Stimulated activated CD4-positive, alpha-beta T cell treated with anti-CD3 and anti-CD28 coated beads, TNF-alpha, amount 100 ng/mL, for 1 hour (primary cell): ENCODE results near the gene DESI2.
"Not testable (repeated sequence)": the region's sequence is repeated elsewhere in the genome, so short reads cannot be mapped to it uniquely, and the experiment has no call there.

ENCODE experiments used
- DNase-seq, 3 donors: peaks; one replicate each; pipeline ENCODE4 v3.0.0-alpha.2; 2020; ENCODE audit warnings: low read depth in 3 of 3, low spot score in 1 of 3

The DESI2 gene

DNA sequence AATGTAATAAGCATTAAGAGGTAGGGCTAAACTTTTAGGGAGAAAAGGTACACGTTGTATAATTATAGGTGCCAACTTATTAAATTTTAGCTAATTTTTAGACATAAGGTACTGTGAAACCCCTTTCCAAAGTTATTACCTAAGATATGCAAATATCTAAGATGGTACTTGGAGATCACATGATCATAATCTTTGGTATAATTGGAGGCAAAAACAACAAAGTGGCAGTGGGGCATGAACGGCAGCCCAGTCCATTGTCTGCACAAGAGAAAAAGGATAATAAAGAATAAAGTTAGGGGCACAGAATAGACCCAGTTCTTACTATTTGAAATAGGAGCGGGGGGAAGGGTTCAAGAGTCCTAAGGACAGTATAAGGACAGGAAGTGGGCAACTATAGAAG is 51.2 kb downstream of the DESI2 start:
- no peak for DNase-seq

DNA sequence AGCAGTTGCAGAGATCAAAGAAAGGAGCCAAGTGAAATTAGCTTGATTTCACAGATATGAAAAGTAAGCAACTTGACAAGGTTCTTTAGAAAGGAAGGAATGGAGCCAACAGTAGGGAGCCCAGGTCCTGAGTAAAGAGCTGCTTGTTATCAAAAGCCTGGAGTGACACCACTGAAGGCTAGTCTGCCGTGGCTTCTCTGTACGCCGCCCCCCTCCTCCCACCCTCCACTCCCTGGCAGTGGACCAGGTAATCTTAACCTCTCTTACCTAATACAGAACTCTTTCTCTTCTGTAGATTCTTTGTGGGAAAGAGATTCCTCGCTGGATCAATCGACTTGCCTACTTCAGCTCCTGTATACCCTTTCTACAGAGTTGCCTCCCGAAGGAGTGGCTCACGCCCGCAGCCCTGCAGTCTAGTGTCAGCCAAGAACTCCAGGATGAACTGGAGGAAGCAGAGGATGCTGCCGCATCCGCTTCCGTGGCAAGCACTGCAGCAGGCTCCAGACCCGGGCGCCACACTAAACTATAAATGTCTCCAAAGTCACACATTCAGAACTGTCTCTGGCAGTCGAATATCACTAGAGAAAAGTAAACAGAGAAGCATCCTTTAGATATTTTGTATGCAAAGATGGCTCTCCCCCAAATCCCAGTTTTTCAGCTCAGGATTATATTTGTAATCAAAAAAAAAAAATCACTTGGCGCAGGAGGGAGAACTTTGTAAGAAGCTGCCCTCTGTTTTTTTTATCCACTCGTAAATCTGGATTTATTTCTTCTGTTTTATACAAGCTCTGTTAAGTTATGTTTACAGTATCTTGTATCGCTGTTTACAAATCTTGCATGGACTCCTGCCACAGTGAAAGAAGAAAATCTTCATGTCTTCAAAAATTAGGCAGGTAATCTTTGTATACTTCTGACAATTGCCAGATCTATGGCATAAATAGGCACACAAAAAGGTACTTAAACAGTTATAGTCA is 52.6 kb downstream of the DESI2 start:
- DNase-seq: no peak

DNA sequence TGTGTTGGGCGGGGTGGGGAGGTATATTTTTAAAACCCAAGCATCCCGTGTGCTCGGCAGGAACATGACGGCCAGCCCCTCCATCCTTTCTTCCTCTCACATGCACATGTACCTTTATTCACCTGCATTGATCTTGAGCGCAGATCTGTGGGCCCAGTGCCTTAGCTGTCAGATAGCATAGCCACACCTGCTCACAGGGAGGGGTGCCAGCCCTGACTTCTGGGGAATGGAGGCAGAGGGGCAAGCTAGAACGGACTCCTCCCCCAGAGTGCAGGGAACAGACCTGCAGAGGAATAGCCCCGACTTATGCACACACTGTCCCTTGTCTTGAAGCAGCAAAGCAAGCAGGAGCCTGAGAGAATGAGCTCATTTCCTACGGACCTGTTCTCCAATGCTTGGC is 56.1 kb downstream of the DESI2 start:
- no peak for DNase-seq

DNA sequence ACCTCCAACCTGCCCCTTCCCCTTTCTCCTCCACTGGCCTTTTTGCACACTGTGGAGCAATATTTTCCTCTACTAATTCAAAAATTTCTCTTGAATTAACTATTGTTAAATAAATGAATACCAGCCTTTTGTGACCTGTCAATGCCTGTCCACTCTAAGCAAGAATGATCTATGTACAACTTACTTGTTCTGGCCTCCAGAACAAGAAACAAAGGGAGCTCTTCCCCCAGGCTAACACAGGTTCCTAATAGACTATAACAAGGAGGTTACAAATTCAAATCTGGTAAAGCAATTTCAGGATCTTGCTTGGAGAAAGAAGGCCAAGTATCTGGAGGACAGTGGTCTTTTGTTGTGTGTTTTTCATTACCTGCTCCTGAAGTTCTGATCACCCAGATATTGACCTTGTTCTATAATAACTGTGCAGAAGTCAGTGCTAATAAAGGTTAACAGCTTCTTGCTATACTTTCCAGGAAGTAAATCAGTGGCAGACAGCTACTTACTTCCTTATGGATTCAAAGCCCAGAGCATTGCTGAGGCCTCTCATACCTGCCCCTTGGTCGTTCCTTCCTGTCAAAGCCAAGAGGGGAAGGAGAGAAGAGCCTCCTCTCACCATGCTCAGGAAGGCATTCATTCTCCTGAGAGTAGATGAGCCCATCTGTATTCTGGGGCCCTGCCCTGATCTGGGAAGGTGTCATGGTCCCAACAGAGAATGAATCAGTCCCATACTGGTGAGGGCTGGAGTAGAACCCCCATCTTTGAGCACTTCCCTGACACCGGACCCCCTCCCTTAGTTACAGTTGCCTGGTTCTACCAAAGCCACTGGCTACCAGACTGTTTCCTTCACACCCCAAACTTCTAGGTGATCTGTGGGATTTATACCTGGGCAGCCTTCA is 56.8 kb downstream of the DESI2 start:
- no peak for DNase-seq

DNA sequence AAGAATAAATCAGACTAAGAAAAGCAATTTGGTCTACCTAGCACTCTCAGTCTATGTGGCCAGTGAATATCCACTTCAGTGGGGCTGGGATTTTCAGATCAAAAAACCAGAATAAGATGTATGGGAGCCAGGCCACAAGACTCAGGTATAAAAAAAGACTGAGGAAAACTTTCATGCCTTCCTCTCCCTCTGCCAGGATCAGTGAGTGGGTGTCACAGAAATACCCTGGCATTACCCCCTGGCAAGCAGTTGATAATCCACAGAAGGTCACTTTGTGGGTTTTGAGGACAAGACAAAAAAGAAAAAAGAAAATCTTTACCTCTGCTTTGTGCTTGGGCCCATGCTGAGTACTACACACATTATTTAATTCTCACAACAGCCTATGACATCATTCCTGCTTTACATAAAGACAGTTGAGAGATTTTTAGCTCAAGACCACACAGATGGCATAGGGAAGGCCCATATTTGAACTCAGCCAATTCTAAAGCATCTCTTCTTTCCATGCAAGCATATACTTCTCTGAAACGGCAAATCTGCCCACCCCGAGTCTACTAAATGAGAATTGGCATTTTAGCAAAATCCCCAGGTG is 57.6 kb downstream of the DESI2 start:
- no peak for DNase-seq

DNA sequence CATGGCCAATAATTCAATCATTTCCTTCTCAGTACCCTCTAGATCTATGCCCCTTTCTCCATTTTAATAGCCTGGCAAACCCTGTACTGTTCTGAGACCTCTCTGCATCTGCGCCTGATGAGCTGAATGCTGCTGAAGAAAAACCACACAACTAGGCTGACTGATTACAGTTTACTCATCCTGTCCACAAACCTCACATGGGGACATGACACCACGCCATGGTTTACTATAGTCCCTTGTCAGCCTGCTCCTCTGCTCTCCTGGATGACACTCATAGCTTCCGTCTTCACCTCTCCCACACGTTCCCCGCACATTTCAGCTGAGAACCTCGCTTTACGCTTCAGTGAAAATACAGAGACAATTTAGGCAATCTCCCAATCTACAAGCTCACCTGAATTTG is 59.7 kb downstream of the DESI2 start:
- no peak for DNase-seq

DNA sequence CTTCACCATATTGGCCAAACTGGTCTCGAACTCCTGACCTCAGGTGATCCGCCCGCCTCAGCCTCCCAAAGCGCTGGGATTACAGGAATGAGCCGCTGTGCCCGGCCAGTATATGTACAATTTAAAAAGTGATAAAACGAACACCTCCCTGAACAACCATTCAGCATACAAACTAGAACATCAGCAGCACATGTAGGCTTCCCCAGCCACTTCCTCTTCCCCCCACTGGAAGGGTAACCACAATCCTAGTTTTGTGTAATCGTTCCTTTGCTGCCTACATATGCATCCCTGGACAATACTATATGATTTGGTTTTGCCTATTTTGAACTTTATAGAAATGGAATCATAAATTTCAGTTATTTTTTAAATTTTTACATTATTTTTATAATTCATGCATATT is 60.4 kb downstream of the DESI2 start:
- DNase-seq: no peak

DNA sequence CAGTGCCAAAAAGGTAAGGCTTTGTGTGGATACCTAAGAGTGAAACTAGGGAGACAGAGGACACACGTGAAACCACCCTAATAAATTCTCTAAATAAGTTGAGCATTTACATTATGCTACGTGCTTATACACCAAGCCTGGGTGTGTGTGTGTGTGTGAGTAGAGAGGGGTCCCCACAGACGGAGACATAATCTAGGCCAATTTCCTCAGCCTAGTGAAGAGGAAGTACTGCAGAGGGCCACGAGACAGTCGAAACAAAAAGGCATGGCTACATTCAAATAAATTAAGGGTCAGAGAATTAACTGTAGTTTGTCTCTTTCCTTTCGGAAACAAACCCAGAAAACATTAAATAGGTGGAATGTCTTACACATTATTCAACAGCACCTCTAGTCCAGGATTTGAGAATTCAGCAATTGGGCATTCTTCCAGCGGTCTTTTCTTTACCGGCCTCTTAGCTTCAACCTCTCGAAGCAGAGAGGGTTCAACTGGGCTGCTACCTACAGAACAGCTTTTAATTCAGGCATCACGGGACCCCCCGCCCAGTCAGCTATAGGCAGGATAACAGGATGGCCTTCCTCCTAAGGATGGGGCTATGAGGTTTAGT is 75.0 kb downstream of the DESI2 start:
- no peak for DNase-seq

DNA sequence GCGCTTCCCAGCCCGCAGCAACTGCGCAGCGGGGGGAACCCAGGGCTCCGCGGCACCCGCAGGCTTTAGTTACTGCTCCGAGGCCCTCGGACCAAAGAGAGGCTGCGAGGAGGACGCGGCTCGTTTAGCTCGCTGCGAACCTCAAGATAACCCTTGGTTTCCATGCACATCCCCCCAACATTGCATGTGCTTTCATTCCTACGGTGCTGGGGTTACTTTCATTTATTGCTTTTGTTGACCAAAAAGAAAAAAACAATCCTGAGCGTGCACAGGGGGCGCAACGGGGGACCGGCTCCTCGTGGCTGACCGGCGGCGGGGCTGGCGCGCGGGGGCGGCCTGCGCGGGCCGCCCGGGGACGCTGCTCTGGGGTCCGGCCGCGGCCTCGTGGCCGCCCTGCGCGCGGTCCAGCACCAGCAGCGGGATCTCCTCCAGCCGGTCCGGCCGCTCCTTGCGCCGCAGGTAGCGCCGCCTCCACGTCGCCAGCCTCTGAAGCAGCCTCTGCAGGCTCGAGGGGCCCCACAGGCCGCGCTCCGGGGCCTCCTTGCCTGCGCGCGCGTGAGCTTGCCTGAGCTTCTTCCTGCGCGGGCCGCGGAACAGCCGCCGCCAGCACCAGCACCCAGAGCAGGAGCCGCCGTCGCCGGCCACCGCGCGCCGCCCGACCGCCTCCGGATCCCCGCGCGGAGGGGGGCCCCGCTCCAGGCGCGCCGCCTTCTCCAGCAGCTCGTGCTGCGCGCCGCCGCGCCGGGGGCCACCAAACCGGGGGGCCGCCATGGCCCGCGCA is 77.4 kb downstream of the DESI2 start:
- no peak for DNase-seq

DNA sequence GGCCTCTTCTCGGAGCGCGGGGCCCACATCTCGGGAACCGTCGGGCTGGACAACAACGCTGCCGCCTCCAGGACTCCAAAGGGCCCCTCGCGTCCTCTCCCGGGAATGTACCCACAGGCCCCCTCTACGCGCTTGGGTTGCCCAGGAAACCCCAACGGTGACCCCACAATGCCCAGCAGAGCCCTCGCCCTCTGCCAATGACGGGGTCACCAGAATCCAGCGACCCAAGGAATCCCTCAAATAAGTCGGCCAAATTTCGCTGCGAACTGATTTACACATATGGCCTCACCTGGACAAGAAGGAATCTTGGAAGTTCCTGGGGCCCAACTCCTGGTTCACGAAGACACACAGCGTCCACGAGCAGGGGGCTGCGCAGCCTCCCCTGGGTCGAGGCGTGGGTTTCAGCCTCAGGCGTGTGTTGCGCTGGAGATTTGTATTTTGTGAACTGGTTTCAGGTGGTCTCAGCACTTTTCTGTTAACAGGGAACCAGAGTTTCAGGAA is 78.1 kb downstream of the DESI2 start:
- DNase-seq: no peak

DNA sequence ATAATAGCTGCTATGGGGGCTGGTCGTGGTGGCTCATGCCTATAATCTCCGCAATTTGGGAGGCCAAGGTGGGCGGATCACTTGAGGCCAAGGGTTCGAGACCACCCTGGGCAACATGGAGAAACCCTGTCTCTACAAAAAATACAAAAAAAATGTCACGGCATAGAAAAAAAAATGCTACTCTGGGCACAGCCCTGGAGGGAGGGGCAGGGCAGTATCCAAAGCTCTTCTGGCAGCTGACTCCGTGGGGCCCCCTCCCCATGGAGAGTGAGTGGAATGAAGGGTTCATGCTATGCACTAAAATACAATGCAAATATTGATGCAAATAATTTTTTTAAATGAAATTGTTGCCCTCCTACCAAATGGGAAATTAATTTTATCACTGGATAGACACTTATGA is 78.7 kb downstream of the DESI2 start:
- no peak for DNase-seq

DNA sequence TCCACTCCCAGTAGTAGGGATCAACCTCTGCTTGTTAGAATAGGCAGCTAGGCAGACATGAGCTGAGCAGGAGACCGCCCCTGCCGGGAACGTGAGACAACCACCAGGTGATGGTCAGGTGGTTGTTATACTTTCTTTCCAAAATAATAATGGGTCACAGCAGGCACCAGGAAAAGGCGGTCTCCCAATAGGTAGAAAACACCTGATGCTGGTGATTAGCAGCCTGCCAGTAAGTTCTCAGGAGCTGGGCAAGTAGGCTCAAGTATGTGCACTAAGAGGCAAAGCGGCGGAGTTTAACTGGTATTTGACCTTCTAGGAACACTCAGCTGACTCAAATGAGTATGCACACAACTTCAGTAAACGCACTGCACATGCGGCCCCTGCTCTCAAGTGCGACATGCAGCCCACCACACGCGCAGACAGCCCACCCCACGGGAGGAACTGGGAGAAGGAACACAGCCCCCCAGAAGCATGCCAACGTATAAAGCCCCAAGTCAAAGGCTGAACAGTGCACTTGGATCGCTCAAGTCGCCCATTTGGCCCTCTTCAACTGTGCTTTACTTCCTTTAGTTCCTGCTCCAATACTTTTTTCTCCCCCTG is 80.0 kb downstream of the DESI2 start:
- DNase-seq: no peak

DNA sequence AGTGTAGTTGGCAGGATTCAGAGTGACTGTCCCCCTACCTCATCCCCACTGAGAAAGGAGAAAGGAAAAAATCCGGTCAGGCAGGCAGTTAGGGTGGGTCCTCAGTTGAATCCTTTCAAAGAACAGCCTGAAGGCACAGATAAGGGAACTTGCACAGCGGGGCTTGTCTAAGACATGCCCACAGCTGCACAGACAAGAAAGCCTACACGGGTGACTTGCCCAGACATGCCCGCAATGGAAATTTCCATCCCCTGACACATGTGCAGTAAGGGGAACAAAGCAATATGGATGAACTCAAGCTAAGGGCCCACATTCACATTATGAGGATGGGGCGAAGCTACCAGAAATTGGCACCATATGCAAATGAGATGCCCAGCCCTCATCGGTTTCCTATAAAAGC is 82.5 kb downstream of the DESI2 start:
- DNase-seq: no peak

DNA sequence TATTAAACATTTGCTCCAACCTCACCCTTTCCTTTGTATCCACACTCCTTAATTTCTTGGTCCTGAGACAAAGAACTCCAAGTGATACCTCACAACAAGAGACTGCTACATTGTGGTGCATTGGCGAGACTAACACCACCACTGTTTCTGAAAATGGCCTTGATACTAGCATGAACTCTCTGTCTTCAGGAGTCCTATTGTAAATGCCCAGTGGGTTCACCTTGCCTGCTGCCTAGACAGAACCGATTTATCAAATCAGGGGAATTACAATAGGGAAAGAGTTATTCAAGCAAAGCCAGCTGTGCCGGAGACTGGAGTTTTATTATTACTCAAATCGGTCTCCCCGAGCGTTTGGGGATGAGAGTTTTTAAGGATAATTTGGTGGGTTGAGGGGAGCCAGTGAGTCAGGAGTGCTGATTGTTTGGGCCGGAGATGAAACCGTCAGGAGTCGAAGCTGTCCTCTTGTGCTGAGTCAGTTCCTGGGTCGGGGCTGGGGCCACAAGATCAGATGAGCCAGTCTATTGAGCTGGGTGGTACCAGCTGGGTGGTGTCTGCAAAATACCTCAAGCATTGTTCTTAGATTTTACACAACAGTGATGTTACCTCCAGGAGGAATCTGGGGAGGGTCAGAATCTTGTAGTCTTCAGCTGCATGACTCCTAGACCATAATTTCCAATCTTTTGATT is 83.1 kb downstream of the DESI2 start:
- DNase-seq: no peak

DNA sequence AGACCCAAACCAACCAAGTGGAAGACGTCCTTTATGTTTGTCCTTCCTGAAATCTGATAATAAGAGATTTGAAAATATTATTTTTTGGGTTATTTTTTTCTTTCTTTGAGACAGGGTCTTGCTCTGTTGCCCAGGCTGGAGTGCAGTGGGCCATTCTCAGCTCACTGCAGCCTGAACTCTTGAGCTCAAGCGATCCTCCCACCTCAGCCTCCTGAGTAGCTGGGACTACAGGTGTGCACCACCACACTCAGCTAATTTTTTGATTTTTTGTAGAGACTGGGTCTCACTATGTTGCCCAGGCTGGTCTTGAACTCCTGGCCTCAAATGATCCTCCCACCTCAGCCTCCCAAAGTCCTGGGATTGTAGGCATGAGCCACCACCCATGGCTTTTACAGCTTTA is 86.2 kb downstream of the DESI2 start:
- not testable (repeated sequence) for DNase-seq

DNA sequence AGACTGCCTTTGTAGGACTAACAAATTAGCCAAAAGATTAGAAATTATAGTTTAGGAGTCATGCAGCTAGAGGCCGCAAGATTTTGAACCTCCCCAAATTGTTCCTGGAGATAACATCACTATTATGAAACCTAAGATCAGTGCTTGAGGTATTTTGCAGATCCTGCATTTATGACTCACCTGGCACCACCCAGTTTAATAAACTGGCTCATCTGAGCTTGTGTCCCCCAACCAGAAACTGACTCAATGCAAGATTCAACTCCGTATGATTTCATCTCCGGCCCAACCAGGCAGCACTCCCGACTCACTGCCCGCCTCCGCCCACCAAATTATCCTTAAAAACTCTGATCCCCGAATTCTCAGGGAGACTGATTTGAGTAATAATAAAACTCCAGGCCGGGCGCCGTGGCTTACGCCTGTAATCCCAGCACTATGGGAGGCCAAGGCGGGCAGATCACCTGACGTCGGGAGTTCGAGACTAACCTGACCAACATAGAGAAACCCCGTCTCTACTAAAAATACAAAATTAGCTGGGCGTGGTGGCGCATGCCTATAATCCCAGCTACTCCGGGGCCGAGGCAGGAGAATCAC is 87.2 kb downstream of the DESI2 start:
- not testable (repeated sequence) for DNase-seq

DNA sequence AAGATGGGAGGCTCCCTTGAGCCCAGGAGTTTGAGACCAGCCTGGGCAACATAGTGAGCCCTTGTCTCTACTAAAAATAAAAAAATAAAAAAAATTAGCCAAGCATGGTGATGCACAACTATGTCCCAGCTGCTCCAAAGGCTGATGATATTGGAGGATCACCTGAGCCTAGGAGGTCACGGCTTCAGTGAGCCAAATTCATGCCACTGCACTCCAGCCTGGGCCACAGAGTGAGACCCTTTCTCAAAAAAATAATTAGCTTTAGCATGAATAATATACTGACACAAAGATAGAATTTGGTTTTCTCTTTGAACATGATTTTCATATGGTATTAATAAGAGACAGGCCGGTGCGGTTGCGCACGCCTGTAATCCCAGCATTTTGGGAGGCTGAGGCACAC is 88.8 kb downstream of the DESI2 start:
- no peak for DNase-seq

DNA sequence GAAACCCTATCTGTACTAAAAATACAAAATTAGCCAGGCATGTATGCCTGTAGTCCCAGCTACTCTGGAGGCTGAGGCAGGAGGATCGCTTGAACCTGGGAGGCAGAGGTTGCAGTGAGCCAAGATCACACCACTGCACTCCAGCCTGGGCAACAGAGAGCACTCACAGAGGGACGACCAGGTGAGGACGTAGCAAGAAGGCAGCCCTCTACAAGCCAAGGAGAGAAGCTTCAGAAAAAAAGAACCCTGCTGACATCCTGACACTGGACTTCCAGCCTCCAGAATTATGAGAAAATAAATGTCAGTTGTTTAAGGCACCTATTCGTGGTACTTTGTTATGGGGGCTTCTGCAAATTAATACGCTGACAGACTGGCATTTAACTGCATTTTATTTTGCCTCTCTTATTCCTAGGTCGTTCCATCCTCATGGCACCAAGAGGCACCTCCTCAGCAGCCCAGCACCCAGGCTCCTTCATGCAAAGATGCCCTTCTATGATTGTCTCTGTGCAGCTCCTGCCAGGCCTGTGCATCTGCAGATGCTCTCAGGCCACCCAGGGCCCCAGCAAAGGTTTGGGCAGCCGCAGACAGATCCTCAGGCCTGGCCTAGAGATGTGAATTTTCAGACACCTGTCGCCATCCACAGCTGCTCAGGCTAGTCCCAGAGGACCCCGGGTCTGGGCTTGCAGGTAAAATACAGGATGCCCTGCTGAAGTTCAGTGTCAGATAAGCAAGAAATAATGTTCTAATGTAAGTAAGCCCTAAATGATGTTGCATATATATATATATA is 96.5 kb downstream of the DESI2 start:
- DNase-seq: no peak
